GM19395 (cell line): ENCODE results near the gene DHX29.
A peak's percentile ranks its signal among the peaks of the same experiment; 100 is the strongest.

Experiments used
- ATAC-seq: cut with Tn5 transposase; IDR thresholded peaks from one replicate; pipeline ENCODE4 v1.9.1; 2021; ENCODE audit warnings: mild to moderate bottlenecking, moderate library complexity; ENCODE audit not compliant: unreplicated experiment

Gene DHX29

GRCh38 chr5:55232271-55232984 lies 75.1 kb downstream of the DHX29 start:
- ATAC-seq: no peak

- no peak for ATAC-seq
These were observed 75.6 kb downstream of the DHX29 start for GRCh38 chr5:55231919-55232270.

- ATAC-seq: no peak
These were observed 76.2 kb downstream of the DHX29 start for GRCh38 chr5:55231029-55231918.

GRCh38 chr5:55230086-55230629 lies 77.3 kb downstream of the DHX29 start:
- no peak for ATAC-seq

GRCh38 chr5:55227664-55228430 lies 79.6 kb downstream of the DHX29 start:
- ATAC-seq: no peak

GRCh38 chr5:55226934-55227663 lies 80.4 kb downstream of the DHX29 start, which contains the start of gene MCIDAS:
TSS of gene MCIDAS (minus strand) at chr5:55227315. CDS start at chr5:55227138, 177 bp downstream.
- peak; percentile 44 for ATAC-seq

- ATAC-seq: peak; percentile 64
These were observed 81.2 kb downstream of the DHX29 start for GRCh38 chr5:55226027-55226933.

GRCh38 chr5:55225346-55225745 lies 82.1 kb downstream of the DHX29 start:
- ATAC-seq: no peak

GRCh38 chr5:55223812-55224240 lies 83.7 kb downstream of the DHX29 start:
- ATAC-seq: no peak

GRCh38 chr5:55222985-55223811 lies 84.3 kb downstream of the DHX29 start:
- no peak for ATAC-seq

GRCh38 chr5:55222092-55222984 lies 85.2 kb downstream of the DHX29 start:
- ATAC-seq: no peak

- no peak for ATAC-seq
These were observed 86.9 kb downstream of the DHX29 start for GRCh38 chr5:55220433-55221185.

- no peak for ATAC-seq
These were observed 87.7 kb downstream of the DHX29 start for GRCh38 chr5:55219770-55220169.

- no peak for ATAC-seq
These were observed 88.5 kb downstream of the DHX29 start for GRCh38 chr5:55218967-55219366.

- ATAC-seq: no peak
These were observed 96.2 kb downstream of the DHX29 start for GRCh38 chr5:55211184-55211874.
